HUES64 (cell line): ENCODE results near the gene KANK2.
"Not testable (repeated sequence)": the region's sequence is repeated elsewhere in the genome, so short reads cannot be mapped to it uniquely, and the experiment has no call there.

Experiments used
- H3K27ac ChIP-seq: 2 replicates; pipeline ENCODE4 v1.7.0; 2013; ENCODE audit warnings: low read depth, low read length, inconsistent platforms
- H3K27me3 ChIP-seq: 2 replicates; pipeline ENCODE4 v1.6.1; 2013; ENCODE audit warnings: mild to moderate bottlenecking, low read length; ENCODE audit not compliant: insufficient read depth
- H3K36me3 ChIP-seq: 2 replicates; pipeline ENCODE4 v1.6.1; 2013; ENCODE audit warnings: mild to moderate bottlenecking, low read length; ENCODE audit not compliant: insufficient read depth
- H3K4me1 ChIP-seq: 2 replicates; pipeline ENCODE4 v1.6.1; 2013; ENCODE audit warnings: mild to moderate bottlenecking, low read length, moderate library complexity; ENCODE audit not compliant: insufficient read depth
- H3K4me3 ChIP-seq: 2 replicates; pipeline ENCODE4 v1.5.1; 2013; ENCODE audit warnings: mild to moderate bottlenecking, low read length, moderate library complexity
- H3K9ac ChIP-seq: 2 replicates; pipeline ENCODE4 v1.6.1; 2013; ENCODE audit warnings: mild to moderate bottlenecking, low read depth, low read length
- H3K9me3 ChIP-seq: 2 replicates; pipeline ENCODE4 v1.6.1; 2013; ENCODE audit warnings: low read depth, low read length; ENCODE audit not compliant: insufficient read depth
- WGBS: fragments of 150-250, 120-280 bp; methylation state at CpG from one replicate; pipeline ENCODE4 v1.1.7; 2013; ENCODE audit warnings: missing lambda C conversion rate; 5-methylcytosine and 5-hydroxymethylcytosine counted together

KANK2 gene

GRCh38 chr19:11151181-11151580, 46.2 kb downstream of the KANK2 start:
- H3K27me3 ChIP-seq = no peaks in the 10 kb centered on the region
- 97% methylated on average over 7 of the region's 7 CpGs for WGBS
- H3K9ac ChIP-seq = no peak overlapping the region
- no peaks in the 10 kb centered on the region for H3K9me3 ChIP-seq
- no peaks in the 10 kb centered on the region for H3K4me1 ChIP-seq
- H3K36me3 ChIP-seq = peaks cover 36% of the 10 kb centered on the region
- no peak overlapping the region for H3K4me3 ChIP-seq
- no peak overlapping the region for H3K27ac ChIP-seq

- peaks cover 8% of the 10 kb centered on the region; the same call in 1 of the 2 replicates for H3K4me1 ChIP-seq
- peaks cover 49% of the 10 kb centered on the region for H3K36me3 ChIP-seq
- no peak overlapping the region for H3K4me3 ChIP-seq
- no peak overlapping the region for H3K9ac ChIP-seq
- no peaks in the 10 kb centered on the region for H3K27me3 ChIP-seq
- no peaks in the 10 kb centered on the region for H3K9me3 ChIP-seq
- WGBS = 97% methylated on average over 14 of the region's 14 CpGs
- no peak overlapping the region for H3K27ac ChIP-seq
Observed at GRCh38 chr19:11148001-11148400, 49.3 kb downstream of the KANK2 start.

GRCh38 chr19:11145536-11145924, 51.8 kb downstream of the KANK2 start:
- Histone ChIP-seq H3K36me3 (peaks cover 42% of the 10 kb centered on the region), H3K4me1 (peaks cover 22% of the 10 kb centered on the region), H3K27me3 (no peaks in the 10 kb centered on the region), H3K4me3 (no peak overlapping the region), H3K9ac (no peak overlapping the region), H3K9me3 (no peaks in the 10 kb centered on the region), H3K27ac (no peak overlapping the region)
- WGBS = 100% methylated on average over 3 of the region's 3 CpGs

GRCh38 chr19:11142528-11143171, 54.7 kb downstream of the KANK2 start:
- Histone ChIP-seq H3K27ac (peak overlapping the region; percentile 98), H3K9me3 (no peaks in the 10 kb centered on the region), H3K36me3 (peaks cover 26% of the 10 kb centered on the region), H3K9ac (peak overlapping the region; percentile 69), H3K27me3 (no peaks in the 10 kb centered on the region), H3K4me3 (peak overlapping the region; percentile 20), H3K4me1 (peaks cover 32% of the 10 kb centered on the region)
- 19% methylated on average over 22 of the region's 22 CpGs for WGBS

- peaks cover 32% of the 10 kb centered on the region for H3K4me1 ChIP-seq
- no peak overlapping the region; the same call in 1 of the 2 replicates for H3K9ac ChIP-seq
- no peaks in the 10 kb centered on the region for H3K9me3 ChIP-seq
- WGBS = 67% methylated on average over 9 of the region's 9 CpGs
- H3K4me3 ChIP-seq = no peak overlapping the region
- H3K36me3 ChIP-seq = peaks cover 19% of the 10 kb centered on the region
- H3K27ac ChIP-seq = peak overlapping the region; percentile 68
- H3K27me3 ChIP-seq = no peaks in the 10 kb centered on the region
Observed at GRCh38 chr19:11141937-11142527, 55.3 kb downstream of the KANK2 start.

GRCh38 chr19:11140896-11141295, 56.4 kb downstream of the KANK2 start:
- H3K36me3 ChIP-seq = peaks cover 12% of the 10 kb centered on the region
- no peak overlapping the region for H3K4me3 ChIP-seq
- H3K9ac ChIP-seq = no peak overlapping the region
- 92% methylated on average over 9 of the region's 9 CpGs for WGBS
- no peaks in the 10 kb centered on the region for H3K27me3 ChIP-seq
- H3K27ac ChIP-seq = no peak overlapping the region
- peaks cover 32% of the 10 kb centered on the region for H3K4me1 ChIP-seq
- H3K9me3 ChIP-seq = no peaks in the 10 kb centered on the region

- H3K27me3 ChIP-seq, H3K4me3 ChIP-seq, H3K9me3 ChIP-seq, H3K27ac ChIP-seq, H3K9ac ChIP-seq, H3K36me3 ChIP-seq: not testable (repeated sequence)
- WGBS = 95% methylated on average over 10 of the region's 10 CpGs
- peaks cover 32% of the 10 kb centered on the region for H3K4me1 ChIP-seq
Observed at GRCh38 chr19:11140023-11140538, 57.3 kb downstream of the KANK2 start.

GRCh38 chr19:11138601-11139300, 58.6 kb downstream of the KANK2 start:
- H3K27me3 ChIP-seq = no peaks in the 10 kb centered on the region
- 0 out of 2 replicates have a peak overlapping the region, but pooled peaks have one; percentile 5 for H3K27ac ChIP-seq
- peaks cover 32% of the 10 kb centered on the region for H3K4me1 ChIP-seq
- peaks cover under 1% of the 10 kb centered on the region; the same call in 1 of the 2 replicates for H3K36me3 ChIP-seq
- 23% methylated on average over 13 of the region's 13 CpGs for whole genome bisulfite sequencing
- H3K9me3 ChIP-seq = no peaks in the 10 kb centered on the region
- no peak overlapping the region for H3K9ac ChIP-seq
- H3K4me3 ChIP-seq = peak overlapping the region; percentile 27

- Histone ChIP-seq H3K36me3 (peaks cover 10% of the 10 kb centered on the region), H3K4me3 (peak overlapping the region; percentile 57), H3K27ac (peak overlapping the region; percentile 56; the same call in 1 of the 2 replicates), H3K27me3 (no peaks in the 10 kb centered on the region), H3K4me1 (peaks cover 22% of the 10 kb centered on the region), H3K9me3 (no peaks in the 10 kb centered on the region), H3K9ac (peak overlapping the region; percentile 59; the same call in 1 of the 2 replicates)
- WGBS = 8% methylated on average over 28 of the region's 28 CpGs
Observed at GRCh38 chr19:11137542-11138384, 59.6 kb downstream of the KANK2 start.

GRCh38 chr19:11136400-11137101, 60.8 kb downstream of the KANK2 start:
- H3K4me1 ChIP-seq = peaks cover 12% of the 10 kb centered on the region; the same call in 1 of the 2 replicates
- peaks cover 21% of the 10 kb centered on the region for H3K36me3 ChIP-seq
- no peaks in the 10 kb centered on the region for H3K27me3 ChIP-seq
- H3K9me3 ChIP-seq = no peaks in the 10 kb centered on the region
- WGBS = 83% methylated on average over 14 of the region's 14 CpGs
- no peak overlapping the region for H3K27ac ChIP-seq
- H3K9ac ChIP-seq = no peak overlapping the region
- no peak overlapping the region for H3K4me3 ChIP-seq
